Mesodermal cell (in vitro differentiated cells): Measurements from ENCODE around the gene IL16. TPM values are rescaled to one million over a fixed set of nuclear protein-coding genes. Genes with fewer than 3 reads are reported as not detected.
"Not testable (repeated sequence)": the region's sequence is repeated elsewhere in the genome, so short reads cannot be mapped to it uniquely, and the experiment has no call there.

ENCODE experiments used
- H3K27ac ChIP-seq: 2 replicates; pipeline ENCODE4 v1.7.0; 2013; ENCODE audit warnings: mild to moderate bottlenecking, low read depth, low read length, moderate library complexity; ENCODE audit not compliant: severe bottlenecking
- H3K36me3 ChIP-seq: 2 replicates; pipeline ENCODE4 v1.7.1; 2013; ENCODE audit warnings: mild to moderate bottlenecking, low read length, moderate library complexity; ENCODE audit not compliant: control insufficient read depth, insufficient read depth
- H3K4me1 ChIP-seq: one replicate; pipeline ENCODE4 v1.7.1; 2013; ENCODE audit warnings: mild to moderate bottlenecking, low read length; ENCODE audit not compliant: insufficient read depth, control insufficient read depth, poor library complexity, severe bottlenecking
- H3K4me3 ChIP-seq: 2 replicates; pipeline ENCODE4 v1.7.0; 2013; ENCODE audit warnings: low read length, control low read depth, mild to moderate bottlenecking; ENCODE audit not compliant: insufficient read depth, poor library complexity, severe bottlenecking; ENCODE audit errors: extremely low read depth
- H3K9me3 ChIP-seq: 2 replicates; pipeline ENCODE4 v1.7.1; 2013; ENCODE audit warnings: mild to moderate bottlenecking, low read length, moderate library complexity; ENCODE audit not compliant: control insufficient read depth
- WGBS, 2 experiments: methylation state at CpG; one replicate each; pipeline ENCODE4 v1.1.5; 2013; ENCODE audit warnings: missing lambda C conversion rate in 2 of 2; ENCODE audit not compliant: insufficient coverage in 2 of 2; 5-methylcytosine and 5-hydroxymethylcytosine counted together
- polyA plus RNA-seq, 2 experiments: library from polyadenylated mRNA; stranded (reverse); fragments of 50-300 nt; gene quantifications; one replicate each; pipeline ENCODE4 v1.2.3, GENCODE V29; 2013

IL16 gene
- 4.7 TPM for polyA plus RNA-seq (2013, experiment 1 of 2)
- 2.4 TPM for polyA plus RNA-seq (2013, experiment 2 of 2)

DNA sequence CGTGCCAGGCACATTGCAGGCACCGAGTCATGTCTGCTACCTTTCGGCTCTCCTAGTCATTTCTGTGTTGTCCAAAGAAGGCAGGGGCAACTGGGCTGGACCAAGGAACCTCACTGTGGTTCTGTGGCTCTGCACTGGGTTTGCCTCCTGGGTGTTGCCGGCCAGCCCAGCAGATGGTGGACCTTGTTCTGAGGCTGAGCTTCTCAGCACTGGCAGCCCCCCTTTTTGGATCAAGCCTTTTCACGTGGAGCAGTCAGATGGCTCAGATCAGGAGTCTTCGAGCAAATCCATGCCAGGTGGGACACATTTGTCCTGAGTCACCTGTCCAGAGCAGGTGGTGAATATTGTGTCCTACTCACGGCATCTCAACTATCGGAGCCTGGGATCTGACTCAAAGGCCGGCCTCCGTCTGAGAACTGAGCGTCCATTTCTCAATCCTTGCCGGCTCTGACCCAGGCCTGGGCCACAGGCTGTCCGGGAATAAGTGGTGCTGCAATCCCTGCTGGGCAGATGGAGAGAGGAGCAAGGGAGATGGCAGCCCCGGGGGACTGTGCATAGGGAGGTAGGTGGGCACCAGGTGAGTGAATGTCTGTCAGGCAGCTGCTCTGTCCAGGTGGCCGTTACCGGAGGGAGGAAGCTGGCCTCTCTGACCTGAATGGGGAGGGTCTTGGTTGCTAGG lies at the start of gene IL16:
IL16 (plus strand) TSS at position 304 of the 679 bp plus-strand sequence. CDS start 28,521 bp downstream, outside the sequence.
- Histone ChIP-seq H3K27ac (no peak within 1 kb of the TSS), H3K9me3 (no peaks in the 10 kb centered on the region), H3K4me3 (no peak within 1 kb of the TSS), H3K36me3 (no peaks in the 10 kb centered on the region), H3K4me1 (no peaks in the 10 kb centered on the region)
- 91 to 94% methylated on average over 14 to 16 of the region's 16 CpGs for WGBS, 2 experiments

DNA sequence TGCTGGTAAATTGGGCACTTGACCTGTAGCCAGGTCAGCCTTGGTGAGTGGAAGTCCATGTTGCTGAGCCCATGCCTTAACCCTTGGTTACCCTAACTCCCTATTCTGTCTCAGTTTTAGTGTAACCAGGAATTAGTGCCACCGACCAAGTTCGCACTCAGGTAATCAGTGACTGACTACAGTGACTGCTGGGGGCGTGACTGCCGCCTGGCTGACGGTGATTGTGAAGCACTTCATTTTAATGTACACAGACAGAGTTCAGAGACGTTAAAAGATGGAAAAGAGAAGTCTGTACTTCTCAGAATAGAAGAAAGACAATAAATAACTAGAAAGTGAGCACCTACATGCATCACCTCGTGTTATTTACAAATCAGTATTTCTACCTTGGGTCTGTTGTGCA lies 45.3 kb upstream of the IL16 start:
- no peak overlapping the region for H3K4me3 ChIP-seq
- no peaks in the 10 kb centered on the region for H3K4me1 ChIP-seq
- 87 to 90% methylated on average over 5 of the region's 7 CpGs for WGBS, 2 experiments
- no peaks in the 10 kb centered on the region for H3K36me3 ChIP-seq
- H3K27ac ChIP-seq = no peak overlapping the region
- H3K9me3 ChIP-seq = no peaks in the 10 kb centered on the region

DNA sequence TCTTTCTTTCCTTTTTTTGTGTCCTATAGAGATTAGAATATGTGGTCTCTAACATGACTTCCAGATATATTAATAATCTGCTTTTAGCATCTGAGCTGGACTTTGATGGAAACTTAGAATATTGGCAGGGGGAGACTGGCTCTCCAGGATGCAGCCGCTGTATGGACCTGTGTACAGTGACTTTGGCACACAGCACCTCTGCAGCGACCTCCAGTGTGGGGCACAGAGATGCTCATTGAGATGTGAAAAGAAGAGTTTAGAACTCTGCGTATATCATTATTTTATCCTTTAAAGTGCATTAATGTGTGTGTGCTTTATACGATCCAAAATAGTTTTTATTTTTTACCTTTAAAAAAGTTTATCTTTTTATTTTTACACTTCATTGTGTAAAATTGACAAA lies 44.3 kb upstream of the IL16 start:
- 100% methylated on average over 1 of the region's 4 CpGs for WGBS, 2 experiments
- Histone ChIP-seq H3K9me3 (no peaks in the 10 kb centered on the region), H3K4me1 (no peaks in the 10 kb centered on the region), H3K4me3 (no peak overlapping the region), H3K27ac (no peak overlapping the region), H3K36me3 (no peaks in the 10 kb centered on the region)

- Histone ChIP-seq H3K27ac (no peak overlapping the region), H3K9me3 (no peaks in the 10 kb centered on the region), H3K4me3 (no peak overlapping the region), H3K36me3 (no peaks in the 10 kb centered on the region), H3K4me1 (no peaks in the 10 kb centered on the region)
- WGBS, 2 experiments = 94% methylated on average over 3 to 4 of the region's 4 CpGs
Observed at GRCh38 chr15:81152799-81153198, 43.9 kb upstream of the IL16 start.

- 62 to 67% methylated on average over 8 of the region's 10 CpGs for WGBS, 2 experiments
Observed at GRCh38 chr15:81155375-81156218, 41.1 kb upstream of the IL16 start.

GRCh38 chr15:81156324-81156723 lies 40.4 kb upstream of the IL16 start:
- H3K27ac ChIP-seq = no peak overlapping the region
- WGBS, 2 experiments = 100% methylated on average over 1 of the region's 3 CpGs
- H3K9me3 ChIP-seq = no peaks in the 10 kb centered on the region

More at GRCh38 chr15:81155375-81156218, 41.1 kb upstream of the IL16 start:
- no peaks in the 10 kb centered on the region for H3K9me3 ChIP-seq
- no peak overlapping the region for H3K4me3 ChIP-seq
- no peaks in the 10 kb centered on the region for H3K4me1 ChIP-seq
- H3K36me3 ChIP-seq = no peaks in the 10 kb centered on the region
- H3K27ac ChIP-seq = no peak overlapping the region

DNA sequence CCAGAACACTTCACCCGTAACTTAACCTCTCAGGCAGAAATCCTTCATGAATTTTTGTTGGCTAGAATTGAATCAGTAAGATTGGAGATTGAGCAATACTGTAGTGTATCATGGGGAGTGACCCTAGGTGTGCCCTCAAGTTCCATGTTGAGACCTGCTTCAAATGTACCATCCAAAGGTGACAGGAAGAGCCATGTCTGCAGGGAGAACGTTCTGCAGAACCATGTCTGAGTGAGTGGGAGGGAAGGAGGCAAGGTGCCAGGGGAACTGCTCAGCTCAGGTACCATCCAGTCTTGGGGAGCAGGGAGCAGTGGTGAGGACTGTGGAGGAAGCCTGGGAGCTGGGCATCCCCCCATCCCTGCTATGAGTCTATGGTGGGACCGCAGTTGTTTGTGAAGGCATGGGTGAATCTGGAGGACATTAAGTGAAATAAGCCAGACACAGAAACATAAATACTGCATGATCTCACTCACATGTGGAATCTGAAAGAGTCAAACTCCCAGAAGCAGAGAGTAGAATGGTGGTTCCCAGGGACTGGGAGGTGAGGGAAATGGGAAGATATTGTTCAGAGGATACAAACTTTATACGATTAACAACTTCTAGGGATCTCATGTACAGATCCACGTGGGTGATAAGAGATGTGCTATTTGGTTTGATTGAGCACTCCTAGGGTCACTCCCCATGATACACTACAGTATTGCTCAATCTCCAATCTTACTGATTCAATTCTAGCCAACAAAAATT lies 39.3 kb upstream of the IL16 start:
- H3K9me3 ChIP-seq = no peaks in the 10 kb centered on the region
- H3K4me1 ChIP-seq = no peaks in the 10 kb centered on the region
- H3K27ac ChIP-seq = no peak overlapping the region
- no peaks in the 10 kb centered on the region for H3K36me3 ChIP-seq
- 78 to 100% methylated on average over 1 of the region's 5 CpGs for WGBS, 2 experiments
- no peak overlapping the region for H3K4me3 ChIP-seq

More at GRCh38 chr15:81156324-81156723, 40.4 kb upstream of the IL16 start:
- Histone ChIP-seq H3K4me1 (no peaks in the 10 kb centered on the region), H3K36me3 (no peaks in the 10 kb centered on the region), H3K4me3 (no peak overlapping the region)

DNA sequence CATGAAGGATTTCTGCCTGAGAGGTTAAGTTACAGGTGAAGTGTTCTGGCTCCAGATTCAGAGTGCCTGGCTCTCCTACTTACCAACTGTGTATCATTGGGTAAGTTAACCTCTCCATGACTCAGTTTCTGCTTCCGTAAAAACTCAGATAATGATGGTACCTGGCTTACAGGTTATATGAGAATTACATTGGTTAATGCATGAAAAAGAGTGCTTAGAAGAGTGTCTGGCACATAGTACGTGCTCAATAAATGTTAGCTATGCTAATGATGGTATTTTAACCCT lies 38.8 kb upstream of the IL16 start:
- Histone ChIP-seq H3K36me3 (no peaks in the 10 kb centered on the region), H3K9me3 (no peaks in the 10 kb centered on the region), H3K4me1 (no peaks in the 10 kb centered on the region), H3K27ac (no peak overlapping the region), H3K4me3 (no peak overlapping the region)
- 100% methylated on average over 2 of the region's 2 CpGs; no CpG with 5 or more reads in 1 of the 2 experiments for WGBS, 2 experiments

GRCh38 chr15:81158561-81158960 lies 38.1 kb upstream of the IL16 start:
- not testable (repeated sequence) for H3K4me1 ChIP-seq, H3K36me3 ChIP-seq, H3K9me3 ChIP-seq, H3K27ac ChIP-seq, H3K4me3 ChIP-seq
- WGBS, 2 experiments = 93 to 100% methylated on average over 7 to 14 of the region's 37 CpGs

- WGBS, 2 experiments = 84 to 94% methylated on average over 8 to 9 of the region's 11 CpGs
- Histone ChIP-seq H3K36me3 (no peaks in the 10 kb centered on the region), H3K27ac (no peak overlapping the region), H3K4me3 (no peak overlapping the region), H3K4me1 (peaks cover 10% of the 10 kb centered on the region), H3K9me3 (no peaks in the 10 kb centered on the region)
Observed at GRCh38 chr15:81160312-81161159, 36.1 kb upstream of the IL16 start.
